Hepatocyte (in vitro differentiated cells): ENCODE data around the gene NFIL3.
"Not testable (repeated sequence)": the region's sequence is repeated elsewhere in the genome, so short reads cannot be mapped to it uniquely, and the experiment has no call there.

Source experiments
- CTCF ChIP-seq: fragments of 200-600 bp; sonication (generic); IDR thresholded peaks from 2 replicates; pipeline ENCODE4 v1.5.1; 2016; ENCODE audit warnings: antibody characterized with exemption, mild to moderate bottlenecking; ENCODE audit not compliant: poor library complexity
- EZH2phosphoT487 ChIP-seq: fragments of 200-600 bp; sonication (generic); IDR thresholded peaks from one replicate; pipeline ENCODE4 v1.6.1; 2018; ENCODE audit warnings: antibody characterized with exemption, mild to moderate bottlenecking, low read depth, moderate library complexity; ENCODE audit not compliant: unreplicated experiment, severe bottlenecking

GRCh38 chr9:91370006-91370405, 53.6 kb downstream of the NFIL3 start:
- TF ChIP-seq CTCF, EZH2phosphoT487: not testable (repeated sequence)
